ENCODE results near the gene OLFML3. TPM values are rescaled to one million over a fixed set of nuclear protein-coding genes. Genes with fewer than 3 reads are reported as not detected.

Gene OLFML3
- total RNA-seq, 1 experiment from 2014 or later: 171 TPM

DNA sequence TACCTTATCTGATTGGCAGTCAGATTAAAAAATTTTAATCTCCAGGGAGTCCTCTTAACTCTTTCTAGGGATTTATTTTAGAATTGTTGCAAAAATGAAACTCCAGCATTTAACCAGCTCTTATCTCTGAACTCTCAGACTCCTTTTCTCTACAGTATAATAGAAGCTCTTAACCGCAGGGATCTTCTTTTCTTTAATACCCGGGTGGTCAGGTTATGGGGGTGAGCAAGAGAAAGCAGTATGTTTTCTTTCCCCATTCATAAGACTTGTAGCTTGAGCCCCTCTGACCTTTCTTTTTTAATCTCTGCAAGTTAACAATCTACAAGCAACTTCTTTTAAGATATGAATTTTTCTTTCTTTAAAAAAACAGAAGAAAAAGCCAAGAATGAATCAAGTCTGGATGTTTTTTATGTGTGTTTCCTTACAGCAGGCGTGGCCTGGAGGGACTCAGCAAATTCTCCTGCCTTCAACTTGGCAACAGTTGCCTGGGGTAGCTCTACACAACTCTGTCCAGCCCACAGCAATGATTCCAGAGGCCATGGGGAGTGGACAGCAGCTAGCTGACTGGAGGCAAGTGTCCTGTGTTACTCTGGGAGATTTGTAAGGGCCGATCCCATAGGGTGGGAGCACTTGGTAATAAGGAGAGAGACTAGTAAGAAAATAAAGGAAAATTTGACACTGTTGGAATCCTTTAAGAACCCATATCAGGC is 13.4 kb upstream of the OLFML3 start:
- Mint-ChIP-seq H3K36me3 (ENCODE audit: insufficient read depth in 1 of 3, low read depth in 3 of 3) (peaks cover 43 to 84% (median 78%) of the 10 kb centered on the region in 3 experiments; a peak in 6 of 7 replicates), H3K4me1 (peaks cover 9 to 16% of the 10 kb centered on the region in 2 experiments)

More for the DNA sequence above, 13.4 kb upstream of the OLFML3 start:
- no peaks in the 10 kb centered on the region for H3K4me1 ChIP-seq (ENCODE audit: insufficient read depth, low read length)
- no peak overlapping the region for H3K18ac ChIP-seq (ENCODE audit: insufficient read length, low read depth, low read length)
- Mint-ChIP-seq H3K9me3 (no peaks in the 10 kb centered on the region), H3K4me3 (no peak overlapping the region), H3K27me3 (ENCODE audit: low read depth) (no peaks in the 10 kb centered on the region), H3K27ac (peak overlapping the region in 1 of 3 experiments; percentile 40; a peak in 2 of 7 replicates)
- H2BK12ac ChIP-seq (ENCODE audit: insufficient read length, low read depth, low read length): no peak overlapping the region
- no peak overlapping the region for H3K23ac ChIP-seq (ENCODE audit: insufficient read length, low read depth, low read length)
- H3T11ph ChIP-seq (ENCODE audit: low read length): no peak overlapping the region
- no peak overlapping the region for H2BK120ac ChIP-seq (ENCODE audit: low read depth, low read length, poor library complexity, severe bottlenecking)
- WGBS (ENCODE audit: extremely low coverage, insufficient read length, low lambda C conversion rate): no CpG with 5 or more reads among the region's 4 CpGs
- H3K9ac ChIP-seq (ENCODE audit: extremely low read depth, insufficient read length, low read length): no peak overlapping the region
- H3K4me2 ChIP-seq (ENCODE audit: insufficient read depth, insufficient read length, low read length): no peak overlapping the region
- DNase-seq: no peak
- no peak overlapping the region for H3K56ac ChIP-seq (ENCODE audit: insufficient read length, low read depth, low read length)
- no peak overlapping the region for H4K5ac ChIP-seq (ENCODE audit: insufficient read length, low read depth, low read length)
- no peaks in the 10 kb centered on the region for H3K23me2 ChIP-seq (ENCODE audit: insufficient read length, low read depth, low read length, poor library complexity, severe bottlenecking)
- H4K91ac ChIP-seq (ENCODE audit: insufficient read length, low read depth, low read length): no peak overlapping the region
- TF ChIP-seq, protein P1, sequence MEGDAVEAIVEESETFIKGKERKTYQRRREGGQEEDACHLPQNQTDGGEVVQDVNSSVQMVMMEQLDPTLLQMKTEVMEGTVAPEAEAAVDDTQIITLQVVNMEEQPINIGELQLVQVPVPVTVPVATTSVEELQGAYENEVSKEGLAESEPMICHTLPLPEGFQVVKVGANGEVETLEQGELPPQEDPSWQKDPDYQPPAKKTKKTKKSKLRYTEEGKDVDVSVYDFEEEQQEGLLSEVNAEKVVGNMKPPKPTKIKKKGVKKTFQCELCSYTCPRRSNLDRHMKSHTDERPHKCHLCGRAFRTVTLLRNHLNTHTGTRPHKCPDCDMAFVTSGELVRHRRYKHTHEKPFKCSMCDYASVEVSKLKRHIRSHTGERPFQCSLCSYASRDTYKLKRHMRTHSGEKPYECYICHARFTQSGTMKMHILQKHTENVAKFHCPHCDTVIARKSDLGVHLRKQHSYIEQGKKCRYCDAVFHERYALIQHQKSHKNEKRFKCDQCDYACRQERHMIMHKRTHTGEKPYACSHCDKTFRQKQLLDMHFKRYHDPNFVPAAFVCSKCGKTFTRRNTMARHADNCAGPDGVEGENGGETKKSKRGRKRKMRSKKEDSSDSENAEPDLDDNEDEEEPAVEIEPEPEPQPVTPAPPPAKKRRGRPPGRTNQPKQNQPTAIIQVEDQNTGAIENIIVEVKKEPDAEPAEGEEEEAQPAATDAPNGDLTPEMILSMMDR (conservative IDR thresholded peaks at IDR 0.05): no peak
- H2BK5ac ChIP-seq (ENCODE audit: insufficient read length, low read length): no peak overlapping the region
- no peaks in the 10 kb centered on the region for H3K27me3 ChIP-seq (ENCODE audit: insufficient read depth, low read length)
- no peak overlapping the region for H2AK5ac ChIP-seq (ENCODE audit: insufficient read length, low read length)
- H3K9me3 ChIP-seq (ENCODE audit: control insufficient read depth, low read depth, low read length): no peaks in the 10 kb centered on the region
- no peak overlapping the region for H3K27ac ChIP-seq (ENCODE audit: insufficient read length, low read depth, low read length)
- no peaks in the 10 kb centered on the region for H4K20me1 ChIP-seq (ENCODE audit: control insufficient read depth, insufficient read depth, insufficient read length)
- no peak overlapping the region for H4K8ac ChIP-seq (replicated peaks; ENCODE audit: insufficient read length, low read depth, low read length)
- H3K79me1 ChIP-seq (ENCODE audit: insufficient read depth, low read depth, low read length, poor library complexity, severe bottlenecking): no peaks in the 10 kb centered on the region
- no peak overlapping the region for H3K14ac ChIP-seq (ENCODE audit: insufficient read depth, low read length)
- no peaks in the 10 kb centered on the region for H3K79me2 ChIP-seq (ENCODE audit: insufficient read depth, low read length)
- H2BK15ac ChIP-seq (ENCODE audit: low read depth, low read length): no peak overlapping the region
- no peak overlapping the region for H2AFZ ChIP-seq (ENCODE audit: low read length)
- no peak overlapping the region for H3K4ac ChIP-seq (ENCODE audit: low read depth, low read length)
- no peak overlapping the region for H2BK20ac ChIP-seq (ENCODE audit: low read depth, low read length, poor library complexity, severe bottlenecking)

Data from H9 (cell line).